ENCODE results near the gene B3GNT2.
"Not testable (repeated sequence)": the region's sequence is repeated elsewhere in the genome, so short reads cannot be mapped to it uniquely, and the experiment has no call there.

Gene B3GNT2

GRCh38 chr2:62248226-62248625, 52.3 kb downstream of the B3GNT2 start:
- DNase-seq = no peak

DNA sequence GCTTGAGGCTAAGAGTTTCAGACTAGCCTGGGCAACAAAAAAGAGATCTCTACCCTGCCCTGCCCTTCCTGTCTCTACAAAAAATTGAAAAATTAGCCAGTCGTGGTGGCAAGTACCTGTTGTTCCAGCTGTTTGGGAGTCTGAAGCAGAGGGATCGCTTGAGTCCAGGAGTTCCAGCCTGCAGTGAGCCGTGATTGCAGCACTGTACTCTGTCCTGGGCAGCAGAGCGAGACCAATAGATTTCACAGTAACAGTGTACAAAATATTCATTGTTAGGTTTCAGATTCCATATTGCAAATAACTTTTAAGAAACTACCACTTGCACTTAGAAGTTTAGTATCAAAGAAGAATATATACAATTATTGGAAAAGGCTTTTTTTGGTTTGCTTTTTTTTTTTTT, 54.3 kb downstream of the B3GNT2 start:
- DNase-seq = no peak

DNA sequence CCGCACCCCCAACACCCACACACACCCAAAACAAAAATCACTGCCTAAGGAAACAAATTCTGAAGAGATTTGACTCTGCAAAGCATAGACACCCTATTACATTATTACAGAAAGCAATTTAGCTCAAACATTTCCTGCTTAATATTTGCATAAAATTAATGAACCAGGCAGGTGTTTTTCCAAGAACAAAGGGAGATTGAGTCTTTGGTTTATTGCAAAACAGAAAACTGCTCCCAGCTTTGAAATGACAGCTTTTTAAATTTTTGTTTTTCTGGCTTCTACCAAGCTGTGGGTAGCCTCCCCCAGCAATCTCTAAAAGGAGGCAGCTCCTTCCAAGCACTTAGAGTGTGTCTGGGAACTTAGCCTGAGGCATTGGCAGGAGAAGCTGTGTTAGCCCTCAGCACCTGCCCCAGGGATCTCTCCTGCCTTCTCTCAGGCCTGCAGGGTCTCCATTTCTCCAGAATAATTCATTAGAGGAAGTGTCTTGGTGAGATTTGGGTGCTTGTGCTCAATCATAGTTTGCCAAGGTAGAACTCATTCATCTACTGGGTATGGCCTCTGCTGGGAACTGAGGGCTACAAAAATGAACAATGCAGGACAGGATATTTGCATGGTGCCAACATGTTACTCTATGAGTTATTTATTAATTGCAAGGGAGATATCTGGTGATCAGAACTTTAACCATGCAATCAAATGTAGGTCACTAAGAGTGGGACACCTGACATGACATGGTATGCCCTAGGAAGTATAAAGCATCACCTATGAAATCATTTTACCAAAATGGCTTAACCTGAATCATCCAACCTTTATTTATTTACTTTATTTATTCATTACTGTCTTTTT, 58.7 kb downstream of the B3GNT2 start:
- no peak for DNase-seq

GRCh38 chr2:62257466-62257865, 61.6 kb downstream of the B3GNT2 start:
- no peak for DNase-seq

DNA sequence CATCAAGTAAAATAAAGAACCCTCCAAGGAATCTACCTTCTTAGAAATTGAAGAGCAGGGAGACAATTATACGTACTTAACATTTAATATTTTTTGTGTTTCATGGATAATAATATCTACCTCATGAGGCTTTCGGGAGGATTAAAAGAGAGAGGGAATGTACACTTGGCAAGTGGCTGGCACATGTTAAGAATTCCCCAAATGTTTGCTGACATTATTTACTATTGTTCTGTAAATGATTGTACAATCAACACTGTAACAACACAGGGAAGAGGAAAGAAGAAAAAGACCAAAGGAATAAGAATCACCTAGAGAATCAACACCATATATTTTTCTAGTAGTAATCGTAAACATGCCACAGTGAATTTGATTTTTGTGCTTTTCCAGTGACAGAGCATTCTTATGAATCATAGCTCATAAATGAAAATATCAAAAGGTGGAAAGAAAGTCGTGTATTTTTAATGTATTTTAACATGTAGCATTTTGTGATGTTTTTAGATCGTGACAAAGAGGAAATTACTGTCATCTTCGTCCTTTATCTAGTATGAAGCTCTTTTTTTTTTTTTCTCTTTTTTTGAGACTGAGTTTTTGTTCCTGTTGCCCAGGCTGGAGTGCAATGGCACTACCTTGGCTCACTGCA, 67.3 kb downstream of the B3GNT2 start:
- no peak for DNase-seq

GRCh38 chr2:62264186-62264585, 68.3 kb downstream of the B3GNT2 start:
- no peak for DNase-seq

- no peak for DNase-seq
Measured at GRCh38 chr2:62265106-62265505, 69.2 kb downstream of the B3GNT2 start.

GRCh38 chr2:62266433-62267038, 70.6 kb downstream of the B3GNT2 start:
- no peak for DNase-seq

GRCh38 chr2:62267696-62268095, 71.8 kb downstream of the B3GNT2 start:
- DNase-seq = no peak

DNA sequence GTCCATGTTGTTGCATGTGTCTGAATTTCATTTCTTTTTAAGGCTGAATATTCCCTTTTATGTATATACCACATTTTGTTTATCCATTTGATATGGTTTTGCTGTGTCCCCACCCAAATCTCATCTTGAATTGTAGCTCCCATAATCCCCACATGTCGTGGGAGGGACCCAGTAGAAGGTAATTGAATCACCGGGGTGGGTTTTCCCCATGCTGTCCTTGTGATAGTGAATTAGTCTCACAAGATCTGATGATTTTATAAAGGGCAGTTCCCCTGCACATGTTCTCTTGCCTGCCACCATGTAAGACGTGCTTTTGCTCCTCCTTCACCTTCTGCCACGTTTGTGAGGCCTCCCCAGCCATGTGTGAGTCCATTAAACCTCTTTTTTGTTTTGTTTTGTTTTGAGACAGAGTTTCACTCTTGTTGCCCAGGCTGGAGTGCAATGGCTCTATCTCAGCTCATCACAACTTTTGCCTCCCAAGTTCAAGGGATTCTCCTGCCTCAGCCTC, 72.8 kb downstream of the B3GNT2 start:
- not testable (repeated sequence) for DNase-seq

DNA sequence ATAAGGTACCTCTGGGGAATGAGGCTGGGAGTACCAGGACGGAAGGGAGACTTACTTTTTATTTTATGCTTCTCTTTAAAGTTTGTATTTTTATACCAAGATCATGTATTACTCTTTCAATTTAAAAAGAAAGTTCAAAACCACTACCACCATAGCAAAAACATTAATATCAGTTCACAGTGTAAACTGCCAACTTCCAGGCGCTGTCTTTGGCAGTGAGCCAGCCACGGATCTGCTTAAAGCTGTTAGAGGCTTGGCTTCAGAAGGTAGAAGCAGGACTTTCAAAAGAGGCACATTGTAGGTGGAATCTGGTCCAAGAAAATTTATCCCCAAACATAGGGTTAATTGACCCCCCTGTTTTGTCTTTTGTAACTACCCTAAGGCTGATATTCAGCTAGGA, 74.8 kb downstream of the B3GNT2 start:
- peak; percentile 94 for DNase-seq

Measured in hematopoietic multipotent progenitor cell treated with erythropoietin and hydrocortisone succinate and interleukin-3 and kit ligand, for 8 days (in vitro differentiated cells).